ENCODE data around the gene ZNF343. TPM values are rescaled to one million over a fixed set of nuclear protein-coding genes. Genes with fewer than 3 reads are reported as not detected.

The ZNF343 gene
- total RNA-seq, 2 experiments from 2014 or later = 5.0 to 5.1 TPM

- H3K4me1 Mint-ChIP-seq (ENCODE audit: low read depth) = no peaks in the 10 kb centered on the region
- CTCF ChIA-PET = no interaction called here
Measured at GRCh38 chr20:2544211-2544610, 35.5 kb upstream of the ZNF343 start.

DNA sequence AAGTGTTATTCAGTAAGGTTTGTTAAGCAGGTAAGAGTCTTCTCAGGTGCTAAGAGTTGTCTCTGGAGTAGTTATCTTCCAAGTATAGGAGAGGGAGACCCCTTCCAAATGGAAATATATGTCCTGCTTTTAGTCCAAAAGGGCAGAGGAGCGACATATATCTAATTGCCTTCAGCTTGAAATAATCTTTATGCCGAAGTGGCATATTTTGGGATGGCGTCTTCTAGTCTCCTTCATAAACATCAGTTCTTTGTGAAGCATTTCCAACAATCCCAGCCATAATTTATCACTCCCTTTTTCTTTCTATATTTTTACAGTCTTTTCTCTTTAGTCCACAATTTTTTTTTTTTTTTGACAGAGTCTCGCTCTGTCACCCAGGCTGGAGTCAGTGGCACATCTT is 33.6 kb upstream of the ZNF343 start:
- DNase-seq (no peak), ATAC-seq (ENCODE audit: poor library complexity) (no peak)
- H3K4me1 ChIP-seq (ENCODE audit: insufficient read depth, low read length) = no peaks in the 10 kb centered on the region
- Mint-ChIP-seq H3K4me1 (ENCODE audit: low read depth) (no peaks in the 10 kb centered on the region), H3K9me3 (no peaks in the 10 kb centered on the region), H3K27ac (no peak overlapping the region), H3K4me3 (no peak overlapping the region), H3K36me3 (ENCODE audit: low read depth) (no peaks in the 10 kb centered on the region), H3K27me3 (peaks cover 61% of the 10 kb centered on the region)
- peaks cover 20 to 23% of the 10 kb centered on the region in 2 experiments for H3K27me3 ChIP-seq (ENCODE audit: control insufficient read depth in 1 of 2, insufficient read depth in 2 of 2, low read length in 2 of 2)
- no peak overlapping the region for H3K4me3 ChIP-seq (ENCODE audit: low read length)
- no peaks in the 10 kb centered on the region for H3K36me3 ChIP-seq (ENCODE audit: insufficient read depth, low read length)
- no peaks in the 10 kb centered on the region for H3K9me3 ChIP-seq (ENCODE audit: control insufficient read depth in 1 of 2, insufficient read depth in 1 of 2, low read length in 2 of 2)
- CTCF ChIA-PET = no interaction called here
- TF ChIP-seq CTCF (IDR thresholded peaks at IDR 0.05) = no peak
- intact Hi-C loops (cut with DNase I, micrococcal nuclease) = no loop called here
- POLR2A ChIA-PET = no interaction called here
- H3K27ac ChIP-seq (ENCODE audit: low read depth in 1 of 2, low read length in 2 of 2) = no peak overlapping the region

More at GRCh38 chr20:2544211-2544610, 35.5 kb upstream of the ZNF343 start:
- DNase-seq (no peak), ATAC-seq (ENCODE audit: poor library complexity) (no peak)
- no peaks in the 10 kb centered on the region for H3K36me3 Mint-ChIP-seq (ENCODE audit: low read depth)
- no peaks in the 10 kb centered on the region for H3K9me3 ChIP-seq (ENCODE audit: control insufficient read depth in 1 of 2, insufficient read depth in 1 of 2, low read length in 2 of 2)
- peaks cover 14 to 20% of the 10 kb centered on the region in 2 experiments for H3K27me3 ChIP-seq (ENCODE audit: control insufficient read depth in 1 of 2, insufficient read depth in 2 of 2, low read length in 2 of 2)
- POLR2A ChIA-PET = no interaction called here
- intact Hi-C loops (cut with DNase I, micrococcal nuclease) = no loop called here
- no peaks in the 10 kb centered on the region for H3K36me3 ChIP-seq (ENCODE audit: insufficient read depth, low read length)
- H3K4me1 ChIP-seq (ENCODE audit: insufficient read depth, low read length) = no peaks in the 10 kb centered on the region
- no peak overlapping the region for H3K4me3 Mint-ChIP-seq
- no peaks in the 10 kb centered on the region for H3K9me3 Mint-ChIP-seq
- TF ChIP-seq CTCF (IDR thresholded peaks at IDR 0.05) = no peak
- H3K27ac ChIP-seq (ENCODE audit: low read depth in 1 of 2, low read length in 2 of 2) = no peak overlapping the region
- H3K4me3 ChIP-seq (ENCODE audit: low read length) = no peak overlapping the region
- H3K27me3 Mint-ChIP-seq = peaks cover 44% of the 10 kb centered on the region
- H3K27ac Mint-ChIP-seq = no peak overlapping the region

- CTCF ChIA-PET = no interaction called here
- TF ChIP-seq CTCF (IDR thresholded peaks at IDR 0.05) = no peak
- Histone ChIP-seq H3K9me3 (ENCODE audit: control insufficient read depth in 1 of 2, insufficient read depth in 1 of 2, low read length in 2 of 2) (no peaks in the 10 kb centered on the region), H3K4me1 (ENCODE audit: insufficient read depth, low read length) (no peaks in the 10 kb centered on the region), H3K27ac (ENCODE audit: low read depth in 1 of 2, low read length in 2 of 2) (no peak overlapping the region), H3K27me3 (ENCODE audit: control insufficient read depth in 1 of 2, insufficient read depth in 2 of 2, low read length in 2 of 2) (peaks cover 20 to 23% of the 10 kb centered on the region in 2 experiments), H3K4me3 (ENCODE audit: low read length) (no peak overlapping the region), H3K36me3 (ENCODE audit: insufficient read depth, low read length) (no peaks in the 10 kb centered on the region)
- POLR2A ChIA-PET = no interaction called here
- DNase-seq (no peak), ATAC-seq (ENCODE audit: poor library complexity) (no peak)
- Mint-ChIP-seq H3K27me3 (peaks cover 62% of the 10 kb centered on the region), H3K4me3 (no peak overlapping the region), H3K27ac (no peak overlapping the region), H3K36me3 (ENCODE audit: low read depth) (no peaks in the 10 kb centered on the region), H3K9me3 (no peaks in the 10 kb centered on the region), H3K4me1 (ENCODE audit: low read depth) (no peaks in the 10 kb centered on the region)
- intact Hi-C loops (cut with DNase I, micrococcal nuclease) = no loop called here
Measured at GRCh38 chr20:2541940-2542339, 33.2 kb upstream of the ZNF343 start.

Measured in CD4-positive, alpha-beta T cell (primary cell).